Psoas muscle (tissue), 8 donors: Measurements from ENCODE around the gene RARA. TPM values are rescaled to one million over a fixed set of nuclear protein-coding genes. Genes with fewer than 3 reads are reported as not detected.

Source experiments
- ATAC-seq, 4 donors: fragments of 200-7000 bp; cut with Tn5 transposase; one replicate each; pipeline ENCODE4 v1.9.1; 2020; ENCODE audit warnings: moderate library complexity in 3 of 4, mild to moderate bottlenecking in 2 of 4
- DNase-seq, 2 donors: peaks; one replicate each; pipeline ENCODE4 v3.0.0-alpha.2; 2020
- H3K27ac ChIP-seq: fragments of 200-600 bp; one replicate; pipeline ENCODE4 v1.8.0; 2022
- H3K27me3 ChIP-seq, 3 donors: fragments of 200-600 bp in 1 of 3; one replicate each; pipeline versions ENCODE4 v1.6.1 to v1.8.0; 2013 to 2022; ENCODE audit warnings: low read length in 2 of 3, mild to moderate bottlenecking in 2 of 3, moderate library complexity in 1 of 3; ENCODE audit not compliant: insufficient read depth in 3 of 3
- H3K36me3 ChIP-seq, 2 donors: fragments of 200-600 bp in 1 of 2; one replicate each; pipeline versions ENCODE4 v1.6.1 to v1.8.0; 2013 to 2022; ENCODE audit warnings: low read depth in 1 of 2, mild to moderate bottlenecking in 1 of 2, moderate library complexity in 1 of 2; ENCODE audit not compliant: insufficient read depth in 1 of 2
- H3K4me1 ChIP-seq: fragments of 200-600 bp; one replicate; pipeline ENCODE4 v1.8.0; 2022
- H3K4me3 ChIP-seq: fragments of 200-600 bp; one replicate; pipeline ENCODE4 v1.8.0; 2022; ENCODE audit warnings: mild to moderate bottlenecking
- H3K9me3 ChIP-seq: fragments of 200-600 bp; one replicate; pipeline ENCODE4 v1.8.0; 2022
- CTCF ChIP-seq: fragments of 200-600 bp; IDR thresholded peaks from one replicate; pipeline ENCODE4 v1.8.0; 2022; ENCODE audit warnings: antibody characterized with exemption
- WGBS, 3 donors: extraction: QIAGEN DNeasy Blood & Tissue Kit; methylation state at CpG; one replicate each; pipeline versions ENCODE4 v1.1.6 to v1.1.7; 2013; 5-methylcytosine and 5-hydroxymethylcytosine counted together
- intact Hi-C, 2 donors: fragments of 100-400 bp; cut with DNase I; formaldehyde crosslinking; loops; one replicate each; pipeline versions ENCODE4 v1.11.0 to v1.14.2; 2022
- polyA plus RNA-seq, 3 donors: library from polyadenylated mRNA; stranded (reverse); fragments of 200-250 nt; gene quantifications; one replicate each; pipeline ENCODE4 v1.2.3, GENCODE V29; 2013
- total RNA-seq, 4 donors: library from RNA; stranded (reverse); fragmentation: NEBNext Ultra II Directional in 2 of 4; extraction: Animal tissue kit (Norgen Biotek cat#: 25700) in 2 of 4; gene quantifications; one replicate each; pipeline versions ENCODE4 v1.2.1 to v1.2.4, GENCODE V29; 2021 to 2023
- donor health status: healthy with polysubstance abuse.
- donor health status: DM: no; HTN: no; CAD: no; lungs with moderate emphysema.
- donor health status: Bipolar disorder and iron deficiency.
- donor health status: healthy.
- donor health status: DM: yes; HTN: yes; CAD: no.
- donor health status: DM: no; HTN: no; CAD: no.
- donor health status: DM: no; HTN: no; CAD: no.
- donor health status: DM: yes; HTN: yes; CAD: no.

RARA gene
- total and polyA plus RNA-seq, 7 donors, result 15.0 to 76.9 (median 41.6) TPM

- Histone ChIP-seq H3K36me3 (peaks cover 7 to 52% of the 10 kb centered on the region in 2 donors), H3K9me3 (no peaks in the 10 kb centered on the region), H3K4me1 (peaks cover 63% of the 10 kb centered on the region), H3K27ac (peak overlapping the region; percentile 93), H3K4me3 (peak overlapping the region; percentile 22), H3K27me3 (no peaks in the 10 kb centered on the region)
- WGBS, 3 donors, result 31 to 35% (median 35%) methylated on average over 17 of the region's 17 CpGs
- TF ChIP-seq CTCF, result no peak
- ATAC-seq (peak; percentile 42 to 79 (median 63)), DNase-seq (peak; percentile 70 to 90)
- intact Hi-C loops, result loop anchor here in 1 of 2 donors (2.0 kb wide), 1 partner anchor 38 kb away; no protein-coding TSS in a partner anchor
These were observed 39.8 kb downstream of the RARA start for GRCh38 chr17:40348562-40349476.

- Histone ChIP-seq H3K4me3 (peak overlapping the region; percentile 15), H3K9me3 (no peaks in the 10 kb centered on the region), H3K27me3 (no peaks in the 10 kb centered on the region), H3K36me3 (peaks cover 7 to 59% of the 10 kb centered on the region in 2 donors), H3K4me1 (peaks cover 57% of the 10 kb centered on the region), H3K27ac (peak overlapping the region; percentile 36)
- WGBS, 3 donors, result 13 to 35% (median 20%) methylated on average over 10 of the region's 10 CpGs
- peak; percentile 44 to 78 for DNase-seq
- intact Hi-C loops, result loop anchor here in 1 of 2 donors (2.0 kb wide), 1 partner anchor 39 kb away; no protein-coding TSS in a partner anchor
- no peak for TF ChIP-seq CTCF
- peak in 3 of 4 donors; percentile 34 to 65 (median 65) for ATAC-seq
These were observed 40.5 kb downstream of the RARA start for GRCh38 chr17:40349477-40349894.

- no peak for TF ChIP-seq CTCF
- ATAC-seq, result no peak
- H3K4me3 ChIP-seq, result peak overlapping the region; percentile 11
- WGBS, 3 donors, result 40 to 55% (median 42%) methylated on average over 19 of the region's 19 CpGs
- peak overlapping the region; percentile 36 for H3K27ac ChIP-seq
- H3K36me3 ChIP-seq, result peaks cover 7 to 63% of the 10 kb centered on the region in 2 donors
- peak; percentile 22 to 44 for DNase-seq
- no peaks in the 10 kb centered on the region for H3K27me3 ChIP-seq
- no peaks in the 10 kb centered on the region for H3K9me3 ChIP-seq
- H3K4me1 ChIP-seq, result peaks cover 57% of the 10 kb centered on the region
- intact Hi-C loops, result loop anchor here (2.0 to 10.0 kb wide), 2 partner anchors 39 to 155 kb away; no protein-coding TSS in a partner anchor
These were observed 41.1 kb downstream of the RARA start for GRCh38 chr17:40349895-40350688.

- ATAC-seq (no peak), DNase-seq (no peak)
- intact Hi-C loops, result loop anchor here in 1 of 2 donors (2.0 to 10.0 kb wide), 2 partner anchors 40 to 156 kb away; no protein-coding TSS in a partner anchor
- H3K9me3 ChIP-seq, result no peaks in the 10 kb centered on the region
- no peaks in the 10 kb centered on the region for H3K27me3 ChIP-seq
- WGBS, 3 donors, result 52 to 62% (median 53%) methylated on average over 15 to 17 of the region's 17 CpGs
- no peak overlapping the region for H3K4me3 ChIP-seq
- no peak overlapping the region for H3K27ac ChIP-seq
- H3K36me3 ChIP-seq, result peaks cover 7 to 71% of the 10 kb centered on the region in 2 donors
- no peak for TF ChIP-seq CTCF
- peaks cover 53% of the 10 kb centered on the region for H3K4me1 ChIP-seq
These were observed 41.8 kb downstream of the RARA start for GRCh38 chr17:40350689-40351358.
